ENCODE data around the gene DNAJB4. TPM values are rescaled to one million over a fixed set of nuclear protein-coding genes. Genes with fewer than 3 reads are reported as not detected.

The DNAJB4 gene
- total and polyA plus RNA-seq, 2 donors (not counting 1 experiment from before 2014, with no cell fraction given): 3.6 to 17.0 TPM

GRCh38 chr1:77977989-77978292, 26.8 kb upstream of the DNAJB4 start:
- no peak for DNase-seq
- Histone ChIP-seq H3K9me3 (ENCODE audit: control extremely low read depth in 1 of 3, control insufficient read depth in 2 of 3, insufficient read depth in 1 of 3, low read length in 2 of 3) (no peaks in the 10 kb centered on the region), H3K4me1 (ENCODE audit: control insufficient read depth in 2 of 2, insufficient read depth in 2 of 2, low read length in 2 of 2) (peaks cover 41 to 47% of the 10 kb centered on the region in 2 donors), H3K27ac (ENCODE audit: low read length in 2 of 2) (peak overlapping the region; percentile 94 to 99), H3K4me3 (ENCODE audit: control extremely low read depth in 1 of 5, extremely low read depth in 1 of 5, insufficient read depth in 1 of 5, low read depth in 2 of 5, low read length in 4 of 5) (peak overlapping the region; percentile 77 to 100 (median 96)), H3K36me3 (replicated peaks in 1 of 2; ENCODE audit: control extremely low read depth in 1 of 2, control insufficient read depth in 1 of 2, extremely low read depth in 1 of 2, insufficient read depth in 2 of 2, low read length in 1 of 2) (peaks cover 0 to 33% of the 10 kb centered on the region in 2 experiments), H4K20me1 (ENCODE audit: control insufficient read depth, insufficient read depth, low read length, poor library complexity, severe bottlenecking) (peaks cover 45% of the 10 kb centered on the region), H3K27me3 (replicated peaks in 1 of 4; ENCODE audit: control extremely low read depth in 1 of 4, control insufficient read depth in 3 of 4, insufficient read depth in 4 of 4, low read length in 3 of 4) (no peaks in the 10 kb centered on the region), H3K79me2 (ENCODE audit: control insufficient read depth, insufficient read depth, low read length) (peaks cover 78% of the 10 kb centered on the region), H2AFZ (ENCODE audit: insufficient read depth, low read depth, low read length, poor library complexity, severe bottlenecking) (peak overlapping the region; percentile 89), H3K9ac (ENCODE audit: low read length) (peak overlapping the region; percentile 99), H3K4me2 (replicated peaks; ENCODE audit: low read depth, low read length, poor library complexity, severe bottlenecking) (peak overlapping the region; percentile 77)
- intact Hi-C loops (cut with micrococcal nuclease): loop anchor here (2.0 kb wide), 1 partner anchor 759 kb away; the partner anchor contains the start of gene PIGK
- Mint-ChIP-seq H3K27ac (no peak overlapping the region), H3K4me1 (peaks cover 42% of the 10 kb centered on the region), H3K9me3 (ENCODE audit: insufficient read depth) (no peaks in the 10 kb centered on the region), H3K4me3 (no peak overlapping the region), H3K27me3 (no peaks in the 10 kb centered on the region)
- POLR2A ChIA-PET: interaction anchor here (0.9 to 1.9 kb wide), 5 partner anchors 20 to 295 kb away, joined by 3 to 19 read pairs (median 5); partner anchors contain the start of genes DNAJB4, MIGA1 and ZZZ3
- TF ChIP-seq CTCF (IDR thresholded peaks at IDR 0.05) (no peak), EZH2 (IDR thresholded peaks at IDR 0.05; ENCODE audit: borderline replicate concordance, insufficient read depth, low read depth, low read length, poor library complexity, severe bottlenecking) (no peak)
- 0% methylated on average over 3 of the region's 5 CpGs for WGBS (ENCODE audit: insufficient coverage)
- no peak for ATAC-seq (ENCODE audit: low read depth)
- CTCF ChIA-PET: interaction anchor here (1.2 to 1.6 kb wide), 4 partner anchors 9 to 136 kb away, joined by 3 to 18 read pairs (median 4); partner anchors contain the start of gene DNAJB4

- Mint-ChIP-seq H3K4me3 (no peak overlapping the region), H3K27me3 (no peaks in the 10 kb centered on the region), H3K9me3 (ENCODE audit: insufficient read depth) (no peaks in the 10 kb centered on the region), H3K27ac (no peak overlapping the region), H3K4me1 (peaks cover 41% of the 10 kb centered on the region)
- Histone ChIP-seq H3K4me1 (ENCODE audit: control insufficient read depth in 2 of 2, insufficient read depth in 2 of 2, low read length in 2 of 2) (peaks cover 41 to 47% of the 10 kb centered on the region in 2 donors), H3K27me3 (replicated peaks in 1 of 4; ENCODE audit: control extremely low read depth in 1 of 4, control insufficient read depth in 3 of 4, insufficient read depth in 4 of 4, low read length in 3 of 4) (no peaks in the 10 kb centered on the region), H3K4me2 (replicated peaks; ENCODE audit: low read depth, low read length, poor library complexity, severe bottlenecking) (peak overlapping the region; percentile 77), H4K20me1 (ENCODE audit: control insufficient read depth, insufficient read depth, low read length, poor library complexity, severe bottlenecking) (peaks cover 45% of the 10 kb centered on the region), H3K27ac (ENCODE audit: low read length in 2 of 2) (peak overlapping the region; percentile 94 to 99), H3K9ac (ENCODE audit: low read length) (peak overlapping the region; percentile 99), H3K4me3 (ENCODE audit: control extremely low read depth in 1 of 5, extremely low read depth in 1 of 5, insufficient read depth in 1 of 5, low read depth in 2 of 5, low read length in 4 of 5) (peak overlapping the region; percentile 77 to 100 (median 96)), H3K79me2 (ENCODE audit: control insufficient read depth, insufficient read depth, low read length) (peaks cover 73% of the 10 kb centered on the region), H3K9me3 (ENCODE audit: control extremely low read depth in 1 of 3, control insufficient read depth in 2 of 3, insufficient read depth in 1 of 3, low read length in 2 of 3) (no peaks in the 10 kb centered on the region), H2AFZ (ENCODE audit: insufficient read depth, low read depth, low read length, poor library complexity, severe bottlenecking) (peak overlapping the region; percentile 89), H3K36me3 (replicated peaks in 1 of 2; ENCODE audit: control extremely low read depth in 1 of 2, control insufficient read depth in 1 of 2, extremely low read depth in 1 of 2, insufficient read depth in 2 of 2, low read length in 1 of 2) (peaks cover 0 to 32% of the 10 kb centered on the region in 2 experiments)
- ATAC-seq (ENCODE audit: low read depth) (peak; percentile 45), DNase-seq (peak; percentile 89)
- ChIA-PET CTCF (interaction anchor here (1.0 to 1.6 kb wide), 5 partner anchors 9 to 136 kb away, joined by 3 to 18 read pairs (median 3); partner anchors contain the start of gene DNAJB4), POLR2A (interaction anchor here (0.6 to 1.9 kb wide), 7 partner anchors 20 to 387 kb away, joined by 3 to 19 read pairs (median 4); partner anchors contain the start of genes DNAJB4, MIGA1 and ZZZ3)
- intact Hi-C loops (cut with micrococcal nuclease): loop anchor here (2.0 kb wide), 1 partner anchor 760 kb away; the partner anchor contains the start of gene PIGK
- TF ChIP-seq CTCF (IDR thresholded peaks at IDR 0.05) (no peak), EZH2 (IDR thresholded peaks at IDR 0.05; ENCODE audit: borderline replicate concordance, insufficient read depth, low read depth, low read length, poor library complexity, severe bottlenecking) (no peak)
- 0% methylated on average over 30 of the region's 34 CpGs for WGBS (ENCODE audit: insufficient coverage)
These were observed 26.3 kb upstream of the DNAJB4 start for GRCh38 chr1:77978293-77978968.

All from B cell (primary cell).